ENCODE results near the gene RCN2. TPM values are rescaled to one million over a fixed set of nuclear protein-coding genes. Genes with fewer than 3 reads are reported as not detected.
A peak's percentile ranks its signal among the peaks of the same experiment; 100 is the strongest.

RCN2 gene
- total RNA-seq, 2 donors from 2014 or later = 51.4 to 66.9 TPM

DNA sequence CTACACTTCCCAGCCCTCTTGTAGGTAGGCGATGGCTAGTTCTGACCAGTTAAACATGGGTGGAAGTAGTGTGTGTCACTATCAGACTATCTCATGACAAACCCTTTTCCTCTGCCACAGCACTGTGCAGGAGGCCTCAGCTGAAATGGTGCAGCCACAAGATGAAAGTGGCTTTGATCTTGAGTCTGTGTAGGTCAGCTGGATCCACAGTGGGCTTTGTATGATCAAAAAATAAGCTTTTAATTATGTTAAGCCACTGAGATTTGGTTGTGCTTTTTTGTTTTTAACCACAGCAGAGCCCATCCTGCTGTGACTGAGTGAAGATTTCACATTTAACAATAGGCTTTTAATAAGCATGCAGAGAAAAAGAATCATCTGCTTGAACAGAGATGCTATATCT is 19.7 kb downstream of the RCN2 start:
- no peak for TF ChIP-seq CTCF (IDR thresholded peaks at IDR 0.05)
- no peaks in the 10 kb centered on the region for H3K9me3 ChIP-seq
- H3K4me1 ChIP-seq (ENCODE audit: control insufficient read depth in 1 of 2, low read depth in 2 of 2) = no peaks in the 10 kb centered on the region
- H3K36me3 ChIP-seq = peaks cover 5% of the 10 kb centered on the region
- no peak overlapping the region for H3K27ac ChIP-seq
- ATAC-seq (ENCODE audit: insufficient number of reproducible peaks, low FRiP score, low read depth) = no peak
- no peaks in the 10 kb centered on the region for H3K27me3 ChIP-seq (replicated peaks; ENCODE audit: insufficient read depth)
- DNase-seq (ENCODE audit: low spot score) = no peak
- H3K4me3 ChIP-seq = no peak overlapping the region

- Histone ChIP-seq H3K27ac (no peak overlapping the region), H3K36me3 (peaks cover 3% of the 10 kb centered on the region), H3K4me1 (ENCODE audit: control insufficient read depth in 1 of 2, low read depth in 2 of 2) (no peaks in the 10 kb centered on the region), H3K27me3 (replicated peaks; ENCODE audit: insufficient read depth) (no peaks in the 10 kb centered on the region), H3K4me3 (no peak overlapping the region), H3K9me3 (no peaks in the 10 kb centered on the region)
- no peak for ATAC-seq (ENCODE audit: insufficient number of reproducible peaks, low FRiP score, low read depth)
- DNase-seq (ENCODE audit: low spot score) = no peak
- TF ChIP-seq CTCF (IDR thresholded peaks at IDR 0.05) = no peak
These were observed 22.4 kb downstream of the RCN2 start for GRCh38 chr15:76953913-76954312.

DNA sequence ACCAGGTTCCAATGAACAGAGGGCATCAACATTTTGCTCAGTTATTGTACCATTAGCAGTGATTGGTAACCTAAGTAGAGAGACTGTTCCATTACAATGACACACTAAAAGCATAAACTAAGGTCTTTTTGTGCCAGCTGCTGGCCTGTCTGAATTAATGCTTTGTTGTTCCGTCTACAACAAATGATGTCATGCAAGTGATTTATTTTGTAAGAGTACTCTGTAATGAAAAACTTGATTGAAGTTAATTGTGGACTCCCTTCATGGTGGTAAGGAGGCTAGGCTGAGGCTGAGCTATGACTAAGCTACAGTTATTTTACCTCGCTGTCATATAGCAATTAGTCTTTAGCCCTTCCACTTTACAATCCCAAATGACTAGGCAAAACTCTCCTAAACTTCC is 23.2 kb downstream of the RCN2 start:
- DNase-seq (ENCODE audit: low spot score) (no peak), ATAC-seq (ENCODE audit: insufficient number of reproducible peaks, low FRiP score, low read depth) (no peak)
- H3K36me3 ChIP-seq = no peaks in the 10 kb centered on the region
- H3K4me3 ChIP-seq = no peak overlapping the region
- no peak overlapping the region for H3K27ac ChIP-seq
- H3K9me3 ChIP-seq = no peaks in the 10 kb centered on the region
- no peaks in the 10 kb centered on the region for H3K4me1 ChIP-seq (ENCODE audit: control insufficient read depth in 1 of 2, low read depth in 2 of 2)
- no peaks in the 10 kb centered on the region for H3K27me3 ChIP-seq (replicated peaks; ENCODE audit: insufficient read depth)
- no peak for TF ChIP-seq CTCF (IDR thresholded peaks at IDR 0.05)

DNA sequence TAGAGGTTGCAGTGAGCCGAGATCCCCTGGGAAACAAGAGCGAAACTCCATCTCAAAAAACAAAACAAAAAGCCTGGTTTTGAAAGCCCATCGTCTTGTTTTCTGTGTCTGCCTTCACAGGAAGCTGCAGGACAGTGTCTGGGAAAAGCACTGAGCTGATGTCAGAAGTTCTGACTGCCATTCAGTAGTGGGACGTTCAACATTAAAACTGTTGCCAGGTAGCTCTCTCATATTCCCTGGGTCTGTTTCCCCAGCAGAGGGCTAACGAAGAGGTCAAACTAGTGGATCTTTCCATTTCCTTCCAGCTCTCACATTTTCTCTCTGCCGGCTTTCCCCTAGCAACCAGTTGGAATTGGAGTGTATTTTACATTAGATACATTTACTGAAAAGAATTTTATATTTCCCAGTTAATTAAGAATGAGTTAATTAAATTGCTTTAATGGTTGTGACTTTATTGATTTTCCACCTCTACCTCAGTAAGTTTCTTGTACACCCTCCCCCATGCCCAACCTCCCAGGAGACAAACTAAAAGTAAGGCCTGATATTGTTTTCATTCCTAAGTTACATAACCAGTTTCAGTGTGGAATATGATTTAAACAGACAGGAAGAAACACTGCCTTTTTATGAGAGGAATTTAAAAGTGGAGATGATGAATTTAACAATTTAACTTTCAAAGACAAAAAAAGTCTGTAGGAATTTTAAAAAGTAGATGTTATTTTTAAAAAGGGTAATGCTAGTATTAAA is 29.9 kb downstream of the RCN2 start:
- H3K4me3 ChIP-seq = no peak overlapping the region
- no peaks in the 10 kb centered on the region for H3K9me3 ChIP-seq
- no peak for TF ChIP-seq CTCF (IDR thresholded peaks at IDR 0.05)
- ATAC-seq (ENCODE audit: insufficient number of reproducible peaks, low FRiP score, low read depth) (no peak), DNase-seq (ENCODE audit: low spot score) (no peak)
- no peaks in the 10 kb centered on the region for H3K36me3 ChIP-seq
- H3K27me3 ChIP-seq (replicated peaks; ENCODE audit: insufficient read depth) = no peaks in the 10 kb centered on the region
- H3K4me1 ChIP-seq (ENCODE audit: control insufficient read depth in 1 of 2, low read depth in 2 of 2) = peaks cover 26 to 51% of the 10 kb centered on the region in 2 donors
- H3K27ac ChIP-seq = peak overlapping the region in 1 of 2 donors; percentile 42

DNA sequence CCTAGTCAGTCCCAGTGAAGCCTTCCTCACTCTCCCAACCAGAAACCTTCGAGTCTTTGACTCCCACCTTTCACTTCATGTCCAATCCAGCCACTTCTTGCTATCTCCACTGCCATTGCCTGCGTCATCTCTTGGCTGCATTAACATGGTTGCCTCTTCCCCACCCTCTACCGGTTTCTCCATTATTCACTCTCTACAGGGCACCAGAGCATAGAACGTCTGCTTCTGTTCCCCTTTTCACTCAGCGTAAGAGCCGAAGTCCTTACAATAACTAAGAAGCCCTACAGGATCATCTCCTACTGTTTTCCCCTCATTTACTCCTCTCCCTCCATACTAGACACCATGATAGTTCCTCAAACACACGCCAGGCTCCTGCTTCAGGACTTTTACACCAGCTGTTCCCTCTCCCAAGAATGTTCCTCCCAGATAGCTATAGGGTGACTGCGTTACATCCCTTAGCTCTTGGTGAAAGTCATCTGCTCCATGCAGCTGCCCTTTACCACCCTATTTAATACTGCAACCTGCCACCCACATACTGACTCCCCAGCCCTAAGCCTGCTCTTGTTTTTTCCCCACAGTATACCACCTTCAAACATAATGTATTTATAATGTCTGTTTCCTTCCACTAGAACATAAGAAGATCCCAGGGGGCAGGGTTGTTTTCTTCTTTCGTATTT is 30.9 kb downstream of the RCN2 start:
- Histone ChIP-seq H3K36me3 (no peaks in the 10 kb centered on the region), H3K9me3 (no peaks in the 10 kb centered on the region), H3K27ac (peak overlapping the region; percentile 81 to 86), H3K4me3 (no peak overlapping the region), H3K27me3 (replicated peaks; ENCODE audit: insufficient read depth) (no peaks in the 10 kb centered on the region), H3K4me1 (ENCODE audit: control insufficient read depth in 1 of 2, low read depth in 2 of 2) (peaks cover 32 to 61% of the 10 kb centered on the region in 2 donors)
- no peak for DNase-seq (ENCODE audit: low spot score)
- TF ChIP-seq CTCF (IDR thresholded peaks at IDR 0.05) = no peak
- ATAC-seq (ENCODE audit: insufficient number of reproducible peaks, low FRiP score, low read depth) = no peak
